SU-DHL-6 (cell line): Measurements from ENCODE around the gene NME8.

Experiments used
- EZH2phosphoT487 ChIP-seq: fragments of 200-600 bp; sonication (generic), shearing (Covaris generic); conservative IDR thresholded peaks from 2 replicates; pipeline ENCODE4 v1.6.1; 2018; ENCODE audit warnings: mild to moderate bottlenecking, antibody characterized with exemption, low read length, moderate library complexity, mixed read lengths
- TF ChIP-seq, protein P1 (sequence below): fragments of 200-600 bp; sonication (generic); IDR thresholded peaks from one replicate; pipeline ENCODE4 v1.5.1; 2017; ENCODE audit warnings: antibody characterized with exemption, mild to moderate bottlenecking, low read length, moderate library complexity; ENCODE audit not compliant: insufficient read depth, poor library complexity, severe bottlenecking

DNA sequence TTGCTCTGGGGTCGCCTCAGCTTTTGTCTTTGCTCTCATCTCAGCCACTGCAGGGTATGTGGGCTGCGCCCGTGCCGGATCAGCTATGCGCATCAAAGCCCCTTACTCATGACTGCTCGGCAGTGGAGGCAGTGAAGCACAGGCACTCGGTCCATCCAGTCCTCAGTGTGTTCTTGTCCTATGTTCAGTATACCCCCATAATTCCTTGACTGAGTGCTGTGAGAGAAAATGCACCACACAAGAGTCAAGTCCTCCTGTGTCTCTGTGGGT is 99.5 kb downstream of the NME8 start:
- TF ChIP-seq, protein P1, sequence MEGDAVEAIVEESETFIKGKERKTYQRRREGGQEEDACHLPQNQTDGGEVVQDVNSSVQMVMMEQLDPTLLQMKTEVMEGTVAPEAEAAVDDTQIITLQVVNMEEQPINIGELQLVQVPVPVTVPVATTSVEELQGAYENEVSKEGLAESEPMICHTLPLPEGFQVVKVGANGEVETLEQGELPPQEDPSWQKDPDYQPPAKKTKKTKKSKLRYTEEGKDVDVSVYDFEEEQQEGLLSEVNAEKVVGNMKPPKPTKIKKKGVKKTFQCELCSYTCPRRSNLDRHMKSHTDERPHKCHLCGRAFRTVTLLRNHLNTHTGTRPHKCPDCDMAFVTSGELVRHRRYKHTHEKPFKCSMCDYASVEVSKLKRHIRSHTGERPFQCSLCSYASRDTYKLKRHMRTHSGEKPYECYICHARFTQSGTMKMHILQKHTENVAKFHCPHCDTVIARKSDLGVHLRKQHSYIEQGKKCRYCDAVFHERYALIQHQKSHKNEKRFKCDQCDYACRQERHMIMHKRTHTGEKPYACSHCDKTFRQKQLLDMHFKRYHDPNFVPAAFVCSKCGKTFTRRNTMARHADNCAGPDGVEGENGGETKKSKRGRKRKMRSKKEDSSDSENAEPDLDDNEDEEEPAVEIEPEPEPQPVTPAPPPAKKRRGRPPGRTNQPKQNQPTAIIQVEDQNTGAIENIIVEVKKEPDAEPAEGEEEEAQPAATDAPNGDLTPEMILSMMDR = no peak
- no peak for TF ChIP-seq EZH2phosphoT487
